Stimulated activated CD8-positive, alpha-beta memory T cell treated with anti-CD3 and anti-CD28 coated beads, Interleukin-12 subunit alpha, Interleukin-12 subunit beta, amount 100 ng/mL, for 1 hour (primary cell): ENCODE data around the gene CD300LD.
"Not testable (repeated sequence)": the region's sequence is repeated elsewhere in the genome, so short reads cannot be mapped to it uniquely, and the experiment has no call there.

Source experiments
- DNase-seq: peaks from one replicate; pipeline ENCODE4 v3.0.0-alpha.2; 2020; ENCODE audit warnings: low read depth

The CD300LD gene

DNA sequence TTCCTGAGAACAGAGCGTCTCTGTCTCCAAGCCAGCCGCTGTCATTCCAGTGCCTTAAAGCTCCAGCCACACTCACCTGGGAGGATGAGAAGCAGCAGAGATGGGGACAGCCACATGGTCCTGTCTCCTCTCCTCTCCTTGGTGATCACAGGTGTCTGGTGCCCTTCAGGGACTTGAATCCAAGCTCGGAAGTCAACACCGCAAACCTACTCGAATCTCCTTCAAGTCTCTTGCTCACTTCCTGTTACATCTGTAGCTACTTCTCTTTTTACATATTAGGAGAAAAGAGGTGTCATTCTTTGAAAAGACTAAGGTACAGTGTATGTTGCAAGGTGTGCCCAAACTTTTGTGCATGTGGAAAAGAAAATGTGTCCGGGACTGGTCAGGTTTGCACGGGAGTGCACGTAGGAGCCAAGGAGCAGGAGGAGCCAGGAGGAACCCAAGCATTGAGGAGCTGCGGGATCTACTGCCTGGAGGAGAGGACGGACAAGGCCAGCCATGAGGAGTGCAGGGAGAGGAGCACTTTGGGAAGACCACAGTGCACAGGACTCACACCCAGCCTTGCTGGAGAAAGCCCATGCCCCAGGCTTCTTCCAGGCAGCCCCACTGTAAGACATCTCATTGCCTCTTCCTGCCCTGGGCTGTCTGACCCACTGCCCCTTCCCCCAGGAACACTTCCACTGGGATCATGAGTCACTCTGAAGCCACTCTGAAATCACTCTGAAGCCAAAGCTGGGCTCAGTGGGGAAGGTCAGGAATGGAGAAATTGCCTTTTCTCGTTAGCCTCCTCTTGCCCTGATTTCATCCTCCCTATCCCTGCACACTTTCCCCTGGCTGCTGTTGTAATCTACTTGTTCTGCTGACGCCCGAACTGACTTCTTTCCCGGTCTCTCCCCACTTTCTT, at the start of gene CD300LD:
Gene CD300LD, minus strand, starts transcription at position 197 of the 904 bp plus-strand sequence. Its CDS starts 81 bp downstream, at position 116.
- DNase-seq: no peak

DNA sequence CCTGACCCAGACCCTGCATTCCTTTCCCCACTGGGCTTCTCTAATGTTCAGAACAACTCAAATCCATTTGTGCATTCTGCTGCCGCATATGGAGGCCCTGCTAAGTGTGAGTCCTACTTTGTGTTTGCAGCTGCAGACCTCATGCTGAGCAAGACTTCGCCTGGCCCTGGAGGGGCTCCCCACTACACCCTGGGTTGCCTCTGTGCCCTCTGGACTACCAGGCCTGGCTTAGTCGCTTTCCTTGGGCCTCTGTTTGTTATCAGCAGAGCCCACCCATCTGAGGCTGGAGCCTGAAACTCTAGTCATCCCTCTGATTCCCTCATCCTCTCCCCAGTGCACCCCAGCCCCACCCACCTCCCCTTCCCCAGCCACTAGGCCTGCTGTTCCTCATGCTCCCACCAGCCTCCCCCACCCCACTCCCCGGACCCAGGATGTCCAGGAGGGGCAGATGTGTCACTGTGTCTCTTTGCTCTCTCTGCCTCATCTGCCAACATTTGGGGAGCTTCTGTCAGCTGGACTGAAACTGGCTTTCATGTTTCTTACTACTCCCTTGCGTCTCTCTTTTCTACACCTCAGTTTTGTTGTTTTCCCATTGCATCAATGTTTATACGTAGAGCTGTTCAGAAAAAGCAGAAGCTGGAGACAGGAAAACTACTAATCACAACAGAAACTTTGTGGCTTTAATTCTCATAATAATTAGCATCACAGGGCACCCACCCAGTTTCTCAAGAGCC, 49.3 kb upstream of the CD300LD start:
- no peak for DNase-seq

DNA sequence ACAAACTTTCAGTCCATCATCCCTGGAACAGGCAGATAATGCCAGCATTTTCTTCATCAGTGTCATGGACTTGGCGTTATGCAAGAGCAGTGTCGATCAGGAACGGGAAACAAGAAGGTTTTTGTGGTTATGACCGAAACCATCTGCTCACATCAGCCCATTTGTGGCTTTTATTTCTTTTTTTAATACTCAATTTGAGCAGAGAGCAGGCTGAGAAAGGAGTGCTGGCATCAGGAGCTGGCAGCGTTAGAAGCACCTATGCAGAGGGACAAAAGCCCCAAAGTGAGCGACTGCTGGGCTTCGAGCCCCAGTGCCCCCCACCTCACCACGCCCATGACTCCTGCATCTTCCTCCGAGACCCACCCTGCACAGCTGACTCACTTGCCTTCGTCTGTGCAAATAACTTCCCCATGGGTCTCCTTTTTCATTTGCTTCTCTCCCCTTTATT, 47.6 kb upstream of the CD300LD start:
- no peak for DNase-seq

DNA sequence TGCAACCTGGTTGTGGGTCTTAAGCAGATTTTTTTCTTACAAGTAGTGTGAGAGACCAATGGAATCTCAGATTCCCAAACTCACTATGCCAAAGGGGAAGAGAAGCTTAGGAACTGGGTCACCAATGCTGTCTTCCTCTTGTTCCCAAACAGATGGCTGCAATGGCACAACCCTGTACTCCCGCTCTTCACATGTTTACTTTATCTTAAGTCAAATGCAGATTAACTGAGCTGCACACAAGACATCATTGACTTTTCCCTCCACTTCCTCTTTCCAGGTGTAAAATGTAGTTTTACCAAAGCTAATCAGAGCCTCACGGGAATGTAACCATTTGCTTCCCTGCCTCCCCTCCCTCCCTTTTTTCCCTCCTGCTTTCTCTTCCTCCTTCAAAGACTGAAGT, 45.8 kb upstream of the CD300LD start:
- DNase-seq: no peak

DNA sequence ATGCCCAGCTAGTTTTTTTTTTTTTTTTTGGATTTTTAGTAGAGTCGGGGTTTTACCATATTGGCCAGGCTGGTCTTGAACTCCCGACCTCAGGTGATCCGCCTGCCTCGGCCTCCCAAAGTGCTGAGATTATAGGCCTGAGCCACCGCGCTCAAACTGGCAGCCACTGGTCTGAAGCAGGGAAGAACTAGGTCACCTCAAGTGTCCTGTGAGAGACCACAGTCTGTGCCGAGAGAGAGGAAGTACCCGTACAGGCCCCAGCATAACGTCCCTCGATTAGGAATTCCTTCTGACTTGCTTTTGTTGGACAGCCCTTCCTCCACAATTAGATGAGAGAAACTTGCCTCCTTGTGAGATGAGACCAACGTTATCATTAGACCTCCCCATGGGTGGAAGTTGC, 45.2 kb upstream of the CD300LD start:
- no peak for DNase-seq

DNA sequence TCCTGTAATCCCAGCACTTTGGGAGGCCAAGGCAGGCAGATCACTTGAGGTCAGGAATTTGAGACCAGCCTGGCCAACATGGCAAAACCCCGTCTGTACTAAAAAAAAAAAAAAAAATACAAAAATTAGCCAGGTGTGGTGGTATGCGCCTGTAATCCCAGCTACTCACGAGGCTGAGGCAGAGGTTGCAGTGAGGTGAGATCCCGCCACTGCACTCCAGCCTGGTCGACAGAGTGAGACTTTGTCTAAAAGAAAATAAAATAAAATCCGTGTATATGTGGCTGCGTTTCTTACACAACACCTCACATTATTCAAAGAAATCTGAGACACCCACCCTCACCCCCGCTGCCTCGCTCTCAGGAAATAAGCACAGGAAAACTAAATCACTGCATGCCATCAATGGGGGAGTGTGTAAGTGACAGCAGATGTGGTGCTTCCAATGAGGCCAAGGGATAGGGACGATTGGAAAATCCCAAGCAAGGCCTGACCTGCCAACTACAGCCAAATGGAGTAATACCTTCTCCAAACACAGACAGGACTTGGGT, 44.5 kb upstream of the CD300LD start:
- DNase-seq: not testable (repeated sequence)

DNA sequence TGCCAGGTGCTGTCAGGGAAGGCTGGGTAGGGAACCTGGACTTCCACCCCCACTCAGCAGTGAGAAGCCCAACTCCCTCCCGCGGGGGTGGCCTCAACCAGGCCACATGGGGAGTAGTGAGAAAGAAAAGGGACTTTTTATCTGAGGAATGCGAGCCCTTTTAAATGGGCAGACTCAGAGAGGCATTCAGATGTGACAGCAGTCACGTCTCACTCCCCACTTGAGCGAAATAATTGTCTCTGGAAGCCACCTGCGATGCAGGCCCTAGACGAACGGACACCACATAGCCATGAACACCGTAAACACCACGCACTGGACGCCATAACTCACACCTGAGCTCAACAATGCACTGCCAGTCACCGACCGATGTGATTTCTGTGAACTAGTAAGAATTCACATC, 43.3 kb upstream of the CD300LD start:
- no peak for DNase-seq

DNA sequence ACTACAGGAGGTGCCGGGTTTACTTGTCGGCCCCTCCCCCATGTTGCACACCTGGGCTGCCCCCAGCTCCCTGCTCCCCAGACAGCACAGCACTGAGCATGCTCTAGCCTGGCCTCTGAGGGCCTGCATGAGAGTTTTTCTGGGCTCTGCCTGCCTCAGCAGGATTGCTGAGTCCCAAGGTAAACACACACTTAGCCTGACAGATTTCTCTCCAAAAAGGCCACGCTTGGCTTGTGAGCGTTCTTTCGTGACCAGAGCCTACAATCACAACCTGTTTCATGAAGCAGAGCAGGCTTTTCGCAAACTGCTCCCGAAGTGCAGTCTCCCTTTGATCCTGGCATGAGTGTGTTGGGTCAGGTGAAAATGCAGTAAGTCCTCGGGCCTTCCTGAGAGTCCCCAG, 41.2 kb upstream of the CD300LD start:
- DNase-seq: no peak

DNA sequence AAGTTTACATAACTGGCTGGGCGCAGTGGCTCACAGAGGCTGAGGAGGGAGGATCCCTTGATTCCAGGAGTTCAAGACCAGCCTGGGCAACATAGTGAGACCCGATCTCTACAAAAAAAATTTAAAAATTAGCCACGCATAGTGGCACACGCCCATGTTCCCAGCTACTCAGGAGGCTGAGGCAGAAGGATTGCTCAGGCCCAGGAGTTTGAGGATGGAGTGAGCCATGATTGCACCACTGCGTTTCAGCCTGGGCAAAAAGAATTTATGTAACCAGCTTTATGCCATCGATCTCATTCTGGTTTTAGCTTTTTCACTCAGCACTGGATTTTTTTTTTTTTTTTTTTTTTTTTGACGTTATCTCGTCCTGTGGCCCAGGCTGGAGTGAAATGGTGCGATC, 40.5 kb upstream of the CD300LD start:
- DNase-seq: no peak

DNA sequence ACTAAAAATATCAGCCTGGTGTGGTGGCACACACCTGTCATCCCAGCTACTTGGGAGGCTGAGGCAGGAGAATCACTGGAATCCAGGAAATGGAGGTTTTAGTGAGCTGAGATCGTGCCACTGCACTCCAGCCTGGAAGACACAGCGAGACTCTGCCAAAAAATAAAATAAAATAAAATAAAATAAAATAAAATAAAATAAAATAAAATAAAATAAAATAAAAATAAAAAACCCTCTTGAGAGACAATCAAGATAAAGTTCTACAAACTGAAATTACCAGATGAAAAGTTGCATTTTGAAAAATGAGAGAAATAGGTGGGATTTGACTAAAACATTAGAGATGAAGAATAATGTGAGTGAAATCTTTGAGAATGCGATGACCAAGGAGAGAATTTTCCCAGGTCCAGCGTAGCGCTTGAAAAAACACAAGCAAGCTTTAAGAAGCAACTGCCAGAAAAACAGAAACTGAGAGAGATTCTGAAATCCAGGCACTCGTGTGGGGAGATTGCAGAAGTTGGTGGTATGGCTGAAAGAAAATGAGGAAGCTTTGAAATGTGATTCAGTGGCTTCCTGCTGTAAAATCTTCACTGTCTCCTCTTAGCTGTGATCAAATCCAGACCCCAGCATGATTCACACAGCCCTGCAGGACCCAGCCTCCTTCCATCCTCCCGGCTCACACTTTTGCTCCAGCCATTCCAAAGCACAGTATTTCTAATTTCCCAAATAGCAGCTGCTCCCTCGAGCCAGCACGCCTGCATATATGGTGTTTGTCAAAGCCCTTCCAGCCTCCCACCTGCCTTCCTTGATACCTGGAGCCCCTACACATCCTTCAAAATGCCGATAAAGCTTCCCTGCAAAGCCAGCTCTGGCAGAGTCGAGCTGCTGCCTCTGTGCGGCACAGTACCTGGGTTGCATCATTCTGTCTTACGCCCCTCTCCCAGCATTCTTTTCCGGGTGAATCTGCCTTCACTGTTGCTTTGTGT, 39.7 kb upstream of the CD300LD start:
- DNase-seq: no peak

DNA sequence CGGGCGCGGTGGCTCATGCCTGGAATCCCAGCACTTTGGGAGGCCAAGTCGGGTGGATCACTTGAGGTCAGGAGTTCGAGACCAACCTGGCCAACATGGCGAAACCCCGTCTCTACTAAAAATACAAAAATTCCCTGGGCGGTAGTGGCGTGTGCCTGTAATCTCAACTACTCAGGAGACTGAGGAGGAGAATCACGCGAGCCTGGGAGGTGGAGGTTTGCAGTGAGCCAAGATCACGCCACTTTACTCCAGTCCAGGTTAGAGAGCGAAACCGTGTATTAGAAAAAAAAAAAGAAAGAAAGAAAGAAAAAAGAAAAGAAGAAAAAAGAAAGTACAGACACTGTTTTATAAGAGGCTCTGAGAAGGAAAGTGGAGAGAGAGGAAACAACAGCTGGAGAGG, 38.2 kb upstream of the CD300LD start:
- DNase-seq: not testable (repeated sequence)

DNA sequence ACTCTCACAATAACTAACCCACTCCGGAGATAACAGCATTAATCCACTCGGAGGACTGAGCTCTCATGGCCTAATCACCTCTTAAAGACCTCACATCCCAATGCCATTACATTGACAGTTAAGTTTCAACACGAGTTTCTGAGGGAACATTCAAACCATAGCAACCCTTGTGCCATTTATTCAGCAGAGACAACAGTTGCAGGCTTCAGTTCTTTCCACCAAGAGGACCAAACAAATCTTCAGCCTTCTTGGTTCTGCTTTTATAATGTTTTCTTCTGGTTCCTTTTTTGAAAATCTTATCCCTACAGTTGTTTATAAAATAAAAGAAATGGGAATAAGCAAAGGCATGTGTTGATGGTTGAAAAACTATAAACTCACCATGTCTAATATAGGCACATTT, 33.6 kb upstream of the CD300LD start:
- DNase-seq: no peak

DNA sequence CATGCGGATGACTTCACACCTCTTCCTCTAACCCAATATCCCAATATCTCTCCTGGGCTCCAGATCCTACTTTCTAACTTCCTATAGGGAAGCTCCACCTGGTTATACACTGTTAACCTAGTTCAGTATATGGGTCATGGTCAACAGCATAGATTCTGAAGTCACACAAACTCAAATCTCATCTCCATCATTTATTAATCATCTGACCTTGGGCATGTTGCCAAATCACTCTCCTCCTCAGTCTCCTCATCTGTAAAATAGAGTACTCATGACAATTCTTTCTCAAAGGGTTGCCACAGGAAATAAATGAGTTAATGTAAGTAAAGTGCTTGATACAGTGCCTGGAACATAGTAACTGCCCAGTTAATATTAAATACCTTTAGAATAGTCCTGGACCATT, 32.0 kb upstream of the CD300LD start:
- no peak for DNase-seq

DNA sequence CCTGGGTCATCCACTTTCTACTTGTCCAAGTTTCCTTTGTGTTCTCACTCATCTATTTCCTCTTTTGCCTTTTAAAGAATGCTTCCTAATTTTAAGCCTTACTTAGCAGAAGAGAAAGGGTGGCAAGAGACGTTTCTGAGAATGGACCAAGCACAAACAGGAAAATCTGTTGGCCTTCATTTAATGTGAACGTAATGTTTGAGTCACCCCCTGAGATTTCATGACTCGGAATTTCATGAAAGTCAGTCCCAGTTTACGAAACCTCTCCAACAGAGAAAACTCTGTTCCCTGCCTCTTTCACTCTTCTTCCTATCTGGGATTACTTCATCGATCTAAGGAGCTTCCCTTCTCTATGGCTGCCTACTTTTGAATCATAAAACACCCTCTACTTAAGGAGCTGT, 31.6 kb upstream of the CD300LD start, which contains the start of gene CD300E:
Gene CD300E, minus strand, starts transcription at position 46 of the 401 bp plus-strand sequence. CDS start 117 bp downstream, outside the sequence.
- DNase-seq: no peak

DNA sequence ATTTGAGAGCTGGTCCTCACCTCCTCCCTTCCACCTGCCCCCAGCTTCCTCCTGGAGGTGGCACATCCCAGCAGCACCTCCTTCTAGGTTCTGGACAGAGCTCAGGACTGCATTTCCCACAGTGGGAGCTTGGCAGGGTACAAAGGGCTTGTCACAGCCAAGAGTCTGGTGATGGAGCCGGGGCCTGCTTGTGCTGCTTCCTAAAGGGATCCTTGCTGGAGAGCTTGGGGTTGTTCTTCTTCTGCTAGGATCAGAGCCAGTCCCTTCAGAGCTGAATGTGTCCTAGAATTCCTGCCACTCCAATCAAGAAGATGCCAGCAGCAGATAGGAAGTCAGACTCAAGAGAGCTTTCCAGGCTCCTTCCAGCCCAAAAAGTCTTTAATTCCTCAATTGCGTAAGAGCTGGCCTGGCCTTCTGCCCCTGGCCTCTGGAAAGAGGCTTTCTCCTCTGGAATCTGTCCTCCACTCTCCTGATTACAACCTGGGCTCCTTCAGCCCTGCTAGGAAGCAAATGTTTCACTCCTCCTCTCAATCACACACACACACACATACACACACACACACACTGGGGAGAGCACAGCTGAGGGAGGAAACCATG, 27.1 kb upstream of the CD300LD start:
- DNase-seq: no peak

DNA sequence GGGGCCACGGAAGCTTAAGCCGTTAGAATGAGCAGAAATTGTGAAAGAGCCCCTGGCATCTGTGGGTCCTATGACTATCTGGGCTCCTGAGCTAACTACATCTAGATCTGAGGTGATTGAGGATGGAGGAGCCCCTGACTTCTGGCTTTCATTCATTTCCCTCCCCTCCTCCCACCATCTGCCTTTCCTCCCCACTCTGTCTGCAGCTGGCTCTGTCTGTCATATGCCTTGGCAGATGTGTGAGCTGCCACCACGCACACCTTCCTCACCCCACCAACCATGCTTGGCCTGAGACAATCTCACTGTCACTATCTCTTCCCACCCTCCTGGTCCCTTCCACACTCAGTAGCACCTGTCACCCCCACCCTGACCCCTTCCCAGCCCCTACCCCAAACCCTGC, 26.4 kb upstream of the CD300LD start:
- no peak for DNase-seq

DNA sequence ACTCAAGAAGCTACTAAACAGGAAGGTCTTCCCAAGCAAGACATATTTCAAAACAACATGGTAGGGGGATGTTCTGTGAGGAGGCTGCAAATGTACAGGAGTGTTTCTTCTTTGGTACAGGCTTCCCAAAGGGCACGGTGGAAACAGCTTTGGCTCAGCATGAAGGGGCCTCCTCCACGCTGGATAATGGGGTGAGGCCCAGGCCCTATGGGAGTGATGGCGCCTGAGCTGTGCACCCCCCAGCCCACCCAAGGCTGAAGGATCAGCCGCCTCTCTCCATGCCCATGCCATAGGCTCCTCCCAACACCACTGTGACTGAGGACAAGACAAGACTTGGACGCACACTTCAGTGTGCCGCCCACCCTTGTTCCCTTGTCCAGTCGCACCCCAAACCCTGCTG, 24.6 kb upstream of the CD300LD start:
- no peak for DNase-seq

DNA sequence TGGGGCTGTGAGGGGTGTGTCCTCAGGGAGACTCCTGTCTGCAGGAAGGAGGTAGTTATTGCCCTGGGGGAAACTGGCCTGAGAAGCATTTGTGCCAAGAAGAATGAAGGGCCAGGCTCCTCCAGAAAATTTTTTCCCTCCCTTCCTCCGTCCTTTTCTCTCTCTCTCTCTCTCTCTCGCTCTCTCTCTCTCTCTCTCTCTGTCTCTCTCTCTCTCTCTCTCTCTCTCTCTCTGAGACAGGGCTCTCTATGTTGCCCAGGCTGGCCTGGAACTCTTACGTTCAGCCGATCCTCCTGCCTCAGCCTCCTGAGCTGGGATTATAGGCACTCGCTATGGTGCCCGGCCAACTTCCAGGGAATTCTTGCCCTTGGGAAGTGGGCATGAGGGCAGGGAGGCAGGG, 20.0 kb upstream of the CD300LD start:
- no peak for DNase-seq

DNA sequence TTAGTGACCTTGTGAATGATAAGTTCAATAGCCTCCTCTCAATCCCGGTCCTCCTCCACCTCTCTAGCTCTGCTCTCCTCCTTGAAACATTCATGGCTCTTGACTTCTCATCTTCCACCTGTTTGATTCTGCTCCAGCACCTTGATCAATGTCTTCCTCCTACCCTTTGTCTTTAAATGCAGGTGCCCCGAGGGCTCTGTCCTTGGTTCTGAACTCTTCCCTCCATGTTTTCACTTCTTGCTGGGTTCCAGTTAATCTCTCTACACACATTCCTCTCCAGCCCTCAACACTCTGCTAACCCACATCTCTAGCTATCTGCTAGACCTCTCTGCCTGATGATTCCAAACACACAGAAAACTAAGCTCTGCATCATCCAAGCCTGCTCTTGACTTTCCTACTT, 18.0 kb upstream of the CD300LD start:
- DNase-seq: no peak

DNA sequence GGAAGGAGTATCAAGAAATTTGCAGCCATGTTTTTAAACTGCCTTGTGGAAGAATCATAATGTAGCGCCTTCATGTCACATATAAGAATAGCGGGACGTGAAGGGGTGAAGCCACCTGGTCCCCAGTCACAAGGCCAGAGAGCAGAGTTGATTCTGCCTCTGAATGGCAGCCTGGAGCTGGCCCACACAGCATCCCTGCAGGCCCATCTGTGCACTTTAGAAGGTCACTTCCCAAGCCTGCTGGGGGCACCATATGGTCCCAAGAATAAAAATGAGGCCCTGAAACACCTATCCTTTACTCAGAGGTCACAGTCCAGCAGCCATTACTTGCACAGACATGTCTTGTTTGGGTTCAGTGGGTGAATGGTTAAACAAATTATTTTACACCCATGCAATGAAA, 16.4 kb upstream of the CD300LD start:
- DNase-seq: no peak

DNA sequence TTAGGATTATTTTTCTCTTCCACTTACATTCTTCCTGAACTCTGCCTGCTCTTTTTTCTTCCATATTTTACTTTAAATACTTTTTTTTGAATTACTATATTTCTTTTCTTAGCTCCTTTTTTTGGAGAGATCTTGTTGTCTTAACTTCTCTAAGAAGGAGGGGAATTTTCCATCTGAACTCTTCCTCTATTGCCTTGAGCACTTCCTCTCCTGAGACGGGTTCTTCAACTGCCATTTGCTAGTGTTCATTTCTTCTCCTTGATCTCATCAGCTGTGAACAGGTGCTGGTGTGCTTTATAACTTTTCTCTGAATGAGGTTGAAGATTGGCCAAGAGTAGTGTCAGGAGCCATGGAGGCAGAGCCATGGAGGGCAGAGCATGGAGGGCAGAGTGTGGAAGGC, 15.1 kb upstream of the CD300LD start:
- no peak for DNase-seq
